Measurements from ENCODE around the gene MLYCD.

GRCh38 chr16:83975590-83976260 is 76.8 kb downstream of the MLYCD start:
- no peak for TF ChIP-seq POLR2A (IDR thresholded peaks at IDR 0.05)
- no peak for TF ChIP-seq CTCF (IDR thresholded peaks at IDR 0.05)

Measured in ovary (tissue), 3 donors.